ENCODE data around the gene FITM1.

FITM1 gene

DNA sequence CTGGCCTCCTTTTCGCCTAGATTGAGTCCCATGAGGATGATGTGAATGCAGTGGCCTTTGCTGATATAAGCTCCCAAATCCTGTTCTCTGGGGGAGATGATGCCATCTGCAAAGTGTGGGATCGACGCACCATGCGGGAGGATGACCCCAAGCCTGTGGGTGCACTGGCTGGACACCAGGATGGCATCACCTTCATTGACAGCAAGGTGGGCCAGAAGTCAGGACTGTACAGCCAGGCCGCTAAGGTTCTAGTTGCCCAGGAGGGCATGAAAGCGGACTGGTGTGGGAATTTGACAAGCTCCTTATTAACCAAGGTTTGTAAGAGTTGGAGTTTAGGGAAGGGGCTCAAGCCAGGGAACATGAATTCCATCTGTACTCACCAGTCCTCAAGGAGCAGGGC lies 10.8 kb upstream of the FITM1 start:
- Histone ChIP-seq H3K27ac (no peak overlapping the region), H3K36me3 (ENCODE audit: insufficient read depth, low read length) (peaks cover 14% of the 10 kb centered on the region; the same call in 1 of the 2 replicates), H3K4me3 (no peak overlapping the region), H3K9me3 (ENCODE audit: low read depth, low read length) (no peaks in the 10 kb centered on the region), H3K9ac (ENCODE audit: insufficient read length) (no peak overlapping the region)
- TF ChIP-seq FOXP2 (optimal IDR thresholded peaks at IDR 0.05; ENCODE audit: control extremely low read depth, extremely low read length, insufficient read depth) (no peak), EZH2 (IDR thresholded peaks at IDR 0.05) (no peak), POLR2AphosphoS5 (IDR thresholded peaks at IDR 0.05; ENCODE audit: borderline replicate concordance, low read depth, low read length) (no peak)
- DNase-seq (ENCODE audit: low read depth, low spot score), result no peak

DNA sequence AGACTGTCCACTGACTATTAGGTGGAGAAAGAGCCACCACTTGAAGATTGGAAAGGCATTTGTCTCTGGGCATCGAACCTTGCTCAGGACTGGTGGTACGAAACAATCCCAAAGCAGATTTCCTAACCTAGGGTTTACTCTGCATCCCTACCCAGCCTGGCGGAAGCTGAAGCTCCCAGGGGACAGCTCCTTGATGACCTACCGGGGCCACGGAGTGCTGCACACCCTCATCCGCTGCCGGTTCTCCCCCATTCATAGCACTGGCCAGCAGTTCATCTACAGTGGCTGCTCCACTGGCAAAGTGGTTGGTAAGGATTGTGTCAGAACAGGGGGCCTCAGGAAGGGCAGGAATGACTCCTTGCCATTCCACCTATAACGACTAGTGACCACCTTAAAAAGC lies 9.2 kb upstream of the FITM1 start:
- Histone ChIP-seq H3K4me3 (no peak overlapping the region), H3K36me3 (ENCODE audit: insufficient read depth, low read length) (peaks cover 14% of the 10 kb centered on the region; the same call in 1 of the 2 replicates), H3K9ac (ENCODE audit: insufficient read length) (no peak overlapping the region)

DNA sequence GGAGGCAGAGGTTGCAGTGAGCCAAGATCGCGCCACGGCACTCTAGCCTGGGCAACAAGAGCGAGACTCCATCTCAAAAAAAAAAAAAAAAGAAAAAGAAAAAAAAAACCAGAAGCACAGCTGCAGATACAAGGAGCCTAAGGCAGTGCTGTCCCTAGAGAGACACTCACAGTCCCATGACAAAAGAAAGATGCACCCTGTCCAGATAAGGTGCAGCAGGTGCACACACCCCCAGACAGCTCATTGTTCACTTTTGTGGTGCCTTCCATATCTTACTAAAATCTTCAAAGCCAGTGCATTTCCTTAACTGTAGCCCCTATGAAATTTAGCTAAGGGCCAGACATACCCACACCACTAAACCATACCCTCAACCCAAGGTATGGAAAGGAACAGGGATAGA lies 8.0 kb upstream of the FITM1 start:
- no peak overlapping the region for H3K27ac ChIP-seq
- H3K4me3 ChIP-seq, result no peak overlapping the region
- H3K9ac ChIP-seq (ENCODE audit: insufficient read length), result no peak overlapping the region
- DNase-seq (ENCODE audit: low read depth, low spot score), result no peak
- no peaks in the 10 kb centered on the region for H3K9me3 ChIP-seq (ENCODE audit: low read depth, low read length)
- peaks cover 14% of the 10 kb centered on the region; the same call in 1 of the 2 replicates for H3K36me3 ChIP-seq (ENCODE audit: insufficient read depth, low read length)
- no peak for TF ChIP-seq FOXP2 (optimal IDR thresholded peaks at IDR 0.05; ENCODE audit: control extremely low read depth, extremely low read length, insufficient read depth)
- no peak for TF ChIP-seq POLR2AphosphoS5 (IDR thresholded peaks at IDR 0.05; ENCODE audit: borderline replicate concordance, low read depth, low read length)
- no peak for TF ChIP-seq EZH2 (IDR thresholded peaks at IDR 0.05)

More for the DNA sequence above, 9.2 kb upstream of the FITM1 start:
- no peak for TF ChIP-seq EZH2 (IDR thresholded peaks at IDR 0.05)
- TF ChIP-seq POLR2AphosphoS5 (IDR thresholded peaks at IDR 0.05; ENCODE audit: borderline replicate concordance, low read depth, low read length), result no peak
- no peak for TF ChIP-seq FOXP2 (optimal IDR thresholded peaks at IDR 0.05; ENCODE audit: control extremely low read depth, extremely low read length, insufficient read depth)
- DNase-seq (ENCODE audit: low read depth, low spot score), result no peak
- Histone ChIP-seq H3K27ac (no peak overlapping the region), H3K9me3 (ENCODE audit: low read depth, low read length) (no peaks in the 10 kb centered on the region)

DNA sequence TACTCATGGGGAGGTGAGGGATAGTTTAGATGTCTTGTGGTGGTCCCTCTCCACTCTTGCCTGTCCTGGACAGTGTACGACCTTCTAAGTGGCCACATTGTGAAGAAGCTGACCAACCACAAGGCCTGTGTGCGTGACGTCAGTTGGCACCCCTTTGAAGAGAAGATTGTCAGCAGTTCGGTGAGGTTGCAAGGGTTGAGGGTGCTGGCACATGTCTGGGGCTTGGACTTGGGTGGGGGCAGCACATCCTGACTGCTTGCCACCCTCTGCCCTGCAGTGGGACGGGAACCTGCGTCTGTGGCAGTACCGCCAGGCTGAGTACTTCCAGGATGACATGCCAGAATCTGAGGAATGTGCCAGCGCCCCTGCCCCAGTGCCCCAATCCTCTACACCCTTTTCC lies 7.6 kb upstream of the FITM1 start:
- Histone ChIP-seq H3K4me3 (no peak overlapping the region), H3K27ac (no peak overlapping the region), H3K9me3 (ENCODE audit: low read depth, low read length) (no peaks in the 10 kb centered on the region), H3K9ac (ENCODE audit: insufficient read length) (no peak overlapping the region), H3K36me3 (ENCODE audit: insufficient read depth, low read length) (peaks cover 14% of the 10 kb centered on the region; the same call in 1 of the 2 replicates)
- no peak for DNase-seq (ENCODE audit: low read depth, low spot score)
- TF ChIP-seq POLR2AphosphoS5 (IDR thresholded peaks at IDR 0.05; ENCODE audit: borderline replicate concordance, low read depth, low read length) (no peak), EZH2 (IDR thresholded peaks at IDR 0.05) (no peak), FOXP2 (optimal IDR thresholded peaks at IDR 0.05; ENCODE audit: control extremely low read depth, extremely low read length, insufficient read depth) (no peak)

DNA sequence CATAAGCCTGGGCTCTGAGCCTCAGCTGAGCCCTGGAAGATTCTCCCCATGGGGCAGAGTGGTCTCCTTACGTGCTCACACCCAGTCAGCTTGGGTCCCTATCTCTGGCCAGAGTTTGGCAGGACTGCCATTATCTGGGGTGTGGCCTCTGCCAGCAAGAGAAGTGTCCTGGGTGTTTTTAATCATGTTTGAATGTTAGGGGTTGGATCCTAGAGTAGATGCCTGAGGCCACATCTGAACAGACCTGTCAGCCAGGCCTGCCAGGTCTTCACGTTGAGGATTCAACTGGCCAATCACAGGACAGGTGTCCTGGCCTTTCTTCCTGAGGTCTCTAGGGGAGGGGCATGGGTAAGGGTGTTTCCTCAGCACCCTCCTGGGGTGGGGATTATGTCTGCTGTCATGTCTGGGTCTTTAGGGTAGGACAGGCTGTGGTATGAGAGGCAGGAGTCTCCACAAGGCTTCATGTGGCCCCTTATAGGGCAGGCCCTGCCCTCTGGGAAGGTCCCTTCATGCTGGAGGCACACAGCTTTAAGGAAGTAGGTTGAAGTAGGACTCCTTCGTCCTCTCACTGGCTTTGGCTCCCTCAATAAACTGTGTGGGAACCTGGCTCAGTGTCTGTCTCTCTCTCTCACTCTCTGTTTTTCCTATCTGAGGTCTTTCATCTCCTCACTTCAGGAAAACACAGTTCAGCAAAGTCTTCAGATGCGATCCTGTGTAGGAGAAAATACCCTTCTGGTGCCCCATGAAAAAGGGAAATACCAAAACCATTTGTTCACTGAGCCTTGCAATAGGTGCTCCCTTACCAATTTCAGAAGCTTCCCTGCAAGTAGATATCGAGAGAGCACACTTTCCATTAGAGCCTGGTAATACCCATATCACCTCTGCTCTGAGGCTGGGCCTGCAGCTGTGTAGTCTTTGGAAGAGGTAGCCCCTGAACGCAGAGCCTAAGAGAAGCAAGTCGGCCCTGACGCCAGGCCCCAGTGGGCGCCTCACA lies 6.7 kb upstream of the FITM1 start:
- no peak overlapping the region for H3K4me3 ChIP-seq
- H3K36me3 ChIP-seq (ENCODE audit: insufficient read depth, low read length), result peaks cover 10% of the 10 kb centered on the region; the same call in 1 of the 2 replicates
- no peak overlapping the region for H3K9ac ChIP-seq (ENCODE audit: insufficient read length)
- no peak for TF ChIP-seq POLR2AphosphoS5 (IDR thresholded peaks at IDR 0.05; ENCODE audit: borderline replicate concordance, low read depth, low read length)
- no peak for TF ChIP-seq FOXP2 (optimal IDR thresholded peaks at IDR 0.05; ENCODE audit: control extremely low read depth, extremely low read length, insufficient read depth)
- TF ChIP-seq EZH2 (IDR thresholded peaks at IDR 0.05), result no peak
- DNase-seq (ENCODE audit: low read depth, low spot score), result no peak
- no peaks in the 10 kb centered on the region for H3K9me3 ChIP-seq (ENCODE audit: low read depth, low read length)
- no peak overlapping the region for H3K27ac ChIP-seq

DNA sequence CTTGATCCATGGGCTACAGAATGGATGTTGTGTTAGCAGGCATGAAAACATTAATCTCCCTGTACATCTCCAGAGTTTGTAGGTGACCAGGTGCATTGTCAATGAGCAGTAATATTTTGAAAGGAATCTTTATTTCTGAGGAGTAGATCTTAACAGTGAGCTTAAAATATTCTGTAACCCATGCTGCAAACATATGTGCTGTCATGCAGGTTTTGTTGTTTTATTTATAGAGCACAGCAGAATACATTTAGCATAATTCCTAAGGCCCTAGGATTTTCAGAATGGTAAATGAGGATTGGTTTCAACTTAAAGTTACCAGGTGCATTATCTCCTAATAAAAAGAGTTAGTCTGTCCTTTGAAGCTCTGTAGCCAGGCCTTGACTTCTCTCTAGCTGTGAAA lies 3.5 kb upstream of the FITM1 start:
- no peaks in the 10 kb centered on the region for H3K9me3 ChIP-seq (ENCODE audit: low read depth, low read length)
- H3K9ac ChIP-seq (ENCODE audit: insufficient read length), result no peak overlapping the region
- H3K27ac ChIP-seq, result no peak overlapping the region
- H3K4me3 ChIP-seq, result no peak overlapping the region
- TF ChIP-seq FOXP2 (optimal IDR thresholded peaks at IDR 0.05; ENCODE audit: control extremely low read depth, extremely low read length, insufficient read depth) (no peak), POLR2AphosphoS5 (IDR thresholded peaks at IDR 0.05; ENCODE audit: borderline replicate concordance, low read depth, low read length) (no peak), EZH2 (IDR thresholded peaks at IDR 0.05) (no peak)
- no peak for DNase-seq (ENCODE audit: low read depth, low spot score)
- H3K36me3 ChIP-seq (ENCODE audit: insufficient read depth, low read length), result no peaks in the 10 kb centered on the region; the same call in 1 of the 2 replicates

DNA sequence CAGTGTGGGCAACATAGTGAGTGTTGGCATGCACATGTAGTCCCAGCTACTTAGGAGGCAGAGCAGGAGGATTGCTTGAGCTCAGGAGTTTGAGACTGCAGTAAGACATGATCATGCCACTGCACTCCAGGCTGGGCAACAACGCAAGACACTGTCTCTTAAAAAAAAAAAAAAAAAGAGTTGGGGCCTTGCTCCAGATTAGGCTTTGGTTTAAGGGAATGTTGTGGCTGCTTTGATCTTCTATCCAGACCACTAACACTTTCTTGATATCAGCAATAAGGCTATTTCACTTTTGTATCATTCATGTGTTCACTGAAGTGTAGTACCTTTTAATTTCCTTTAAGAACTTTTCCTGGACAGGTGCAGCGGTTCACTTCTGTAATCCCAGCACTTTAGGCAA lies 2.8 kb upstream of the FITM1 start:
- no peak overlapping the region for H3K27ac ChIP-seq
- H3K4me3 ChIP-seq, result no peak overlapping the region
- H3K9me3 ChIP-seq (ENCODE audit: low read depth, low read length), result no peaks in the 10 kb centered on the region
- no peaks in the 10 kb centered on the region; the same call in 1 of the 2 replicates for H3K36me3 ChIP-seq (ENCODE audit: insufficient read depth, low read length)
- TF ChIP-seq POLR2AphosphoS5 (IDR thresholded peaks at IDR 0.05; ENCODE audit: borderline replicate concordance, low read depth, low read length), result no peak
- no peak overlapping the region for H3K9ac ChIP-seq (ENCODE audit: insufficient read length)
- no peak for DNase-seq (ENCODE audit: low read depth, low spot score)

DNA sequence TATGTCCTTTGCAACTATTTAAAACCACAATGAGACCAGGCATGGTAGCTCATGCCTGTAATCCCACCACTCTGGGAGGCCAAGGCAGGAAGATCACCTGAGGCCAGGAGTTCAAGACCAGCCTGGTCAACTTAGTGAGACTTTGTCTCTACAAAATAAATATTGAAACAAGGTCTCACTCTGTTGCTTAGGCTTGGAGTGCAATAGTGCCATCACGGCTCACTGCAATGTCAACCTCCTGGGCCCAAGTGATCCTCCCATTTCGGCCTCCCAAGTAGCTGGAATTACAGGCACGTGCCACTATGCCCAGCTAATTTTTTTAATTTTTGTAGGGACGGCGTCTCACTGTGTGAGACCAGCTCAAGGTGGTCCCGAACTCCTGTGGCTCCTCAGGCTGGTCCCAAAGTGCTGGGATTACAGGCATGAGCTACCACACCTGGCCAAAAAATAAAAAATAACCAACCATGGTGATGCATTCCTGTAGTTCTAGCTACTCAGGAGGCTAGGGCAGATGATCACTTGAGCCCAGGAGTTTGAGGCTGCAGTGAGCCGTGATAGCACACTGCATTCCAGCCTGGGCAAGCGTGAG lies 955 bp upstream of the FITM1 start:
- no peak overlapping the region for H3K4me3 ChIP-seq
- no peaks in the 10 kb centered on the region for H3K9me3 ChIP-seq (ENCODE audit: low read depth, low read length)
- H3K9ac ChIP-seq (ENCODE audit: insufficient read length), result no peak overlapping the region
- no peak for TF ChIP-seq POLR2AphosphoS5 (IDR thresholded peaks at IDR 0.05; ENCODE audit: borderline replicate concordance, low read depth, low read length)
- TF ChIP-seq EZH2 (IDR thresholded peaks at IDR 0.05), result no peak
- TF ChIP-seq FOXP2 (optimal IDR thresholded peaks at IDR 0.05; ENCODE audit: control extremely low read depth, extremely low read length, insufficient read depth), result no peak
- no peaks in the 10 kb centered on the region for H3K36me3 ChIP-seq (ENCODE audit: insufficient read depth, low read length)
- H3K27ac ChIP-seq, result no peak overlapping the region
- no peak for DNase-seq (ENCODE audit: low read depth, low spot score)

All from SK-N-MC (cell line).